ENCODE measurements around the gene TALDO1. TPM values are rescaled to one million over a fixed set of nuclear protein-coding genes. Genes with fewer than 3 reads are reported as not detected.
A peak's percentile ranks its signal among the peaks of the same experiment; 100 is the strongest.
"Not testable (repeated sequence)": the region's sequence is repeated elsewhere in the genome, so short reads cannot be mapped to it uniquely, and the experiment has no call there.

The TALDO1 gene
- total and polyA plus RNA-seq, 3 experiments from 2014 or later: 184 to 246 (median 245) TPM

DNA sequence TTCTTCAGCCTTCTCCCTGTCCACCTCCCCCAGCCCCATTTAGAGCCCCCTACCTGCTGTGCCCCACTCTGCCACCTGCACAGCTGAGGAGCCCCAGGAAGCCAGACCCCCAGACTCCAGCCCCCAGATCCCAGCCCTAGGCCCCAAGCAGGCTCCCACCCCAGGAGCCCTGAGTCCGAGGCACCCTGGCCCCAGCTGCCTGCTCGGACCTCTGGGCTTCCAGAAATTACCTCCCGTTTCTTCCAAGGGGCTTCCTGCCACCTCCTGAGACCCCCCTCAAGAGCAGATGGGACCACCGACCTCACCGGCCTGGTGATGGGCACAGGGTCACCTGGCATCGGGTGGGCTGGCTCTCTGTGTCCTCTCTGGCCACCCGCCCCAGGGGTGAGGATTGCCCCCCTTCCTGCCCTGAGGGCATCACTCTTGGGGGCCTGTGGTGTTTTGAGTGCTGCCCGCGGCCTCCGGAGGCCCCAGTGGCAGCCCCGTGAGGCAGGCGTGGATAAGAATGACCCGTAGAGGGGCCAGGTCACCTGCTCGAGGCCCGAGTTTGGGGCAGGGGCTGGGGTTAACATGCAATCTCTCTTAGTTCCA lies 18.3 kb upstream of the TALDO1 start:
- Mint-ChIP-seq H3K4me3 (no peak overlapping the region), H3K4me1 (peaks cover 0 to 10% (median 0%) of the 10 kb centered on the region in 3 donors), H3K27me3 (no peaks in the 10 kb centered on the region), H3K36me3 (no peaks in the 10 kb centered on the region), H3K9me3 (no peaks in the 10 kb centered on the region), H3K27ac (no peak overlapping the region)
- H3K36me3 ChIP-seq (ENCODE audit: insufficient read depth, low read length): no peaks in the 10 kb centered on the region
- no peak overlapping the region for H3K27ac ChIP-seq (ENCODE audit: low read depth, low read length)
- H3K9me3 ChIP-seq (ENCODE audit: low read length): no peaks in the 10 kb centered on the region
- H3K27me3 ChIP-seq (ENCODE audit: insufficient read depth, low read length, poor library complexity, severe bottlenecking): no peaks in the 10 kb centered on the region
- H3K4me1 ChIP-seq (ENCODE audit: insufficient read depth, low read length): peaks cover 16% of the 10 kb centered on the region
- H3K4me3 ChIP-seq (ENCODE audit: low read length): no peak overlapping the region
- ChIA-PET POLR2A (no interaction called here), CTCF (interaction anchor here (1.5 to 2.7 kb wide), 3 partner anchors 9 to 62 kb away, joined by 4 to 9 read pairs (median 4); no protein-coding TSS in a partner anchor)
- DNase-seq: no peak

DNA sequence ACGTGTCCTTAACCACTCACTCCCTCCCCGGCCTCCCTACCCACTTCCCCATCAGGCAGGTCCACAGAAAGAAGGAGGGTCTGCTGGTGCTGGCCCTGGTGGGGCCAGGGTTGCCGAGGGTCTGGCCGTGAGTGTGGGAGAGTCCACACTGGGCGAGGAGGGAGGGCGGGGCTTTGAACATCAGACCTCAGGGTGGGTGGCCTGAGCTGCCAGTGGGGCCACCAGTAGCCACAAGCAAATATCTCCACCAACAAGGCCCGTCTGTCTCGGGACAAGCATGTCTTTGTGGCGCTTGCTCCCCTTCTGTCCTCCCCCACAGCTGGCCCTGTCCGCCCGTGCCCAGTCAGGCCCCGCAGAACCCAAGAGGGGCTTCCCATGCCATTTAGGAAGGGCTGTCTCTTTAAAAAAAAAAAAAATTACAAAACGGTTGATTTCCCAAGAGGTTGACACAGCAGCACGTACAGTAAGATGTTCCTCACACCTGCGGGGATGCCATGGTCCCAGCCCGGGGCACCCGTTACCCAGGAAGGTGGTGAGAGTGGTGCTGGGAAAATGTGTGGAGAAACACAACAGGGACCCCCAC lies 17.7 kb upstream of the TALDO1 start:
- Histone ChIP-seq H3K27me3 (ENCODE audit: insufficient read depth, low read length, poor library complexity, severe bottlenecking) (no peaks in the 10 kb centered on the region), H3K36me3 (ENCODE audit: insufficient read depth, low read length) (no peaks in the 10 kb centered on the region), H3K4me1 (ENCODE audit: insufficient read depth, low read length) (peaks cover 16% of the 10 kb centered on the region), H3K9me3 (ENCODE audit: low read length) (no peaks in the 10 kb centered on the region), H3K4me3 (ENCODE audit: low read length) (no peak overlapping the region), H3K27ac (ENCODE audit: low read depth, low read length) (no peak overlapping the region)
- no peaks in the 10 kb centered on the region for H3K9me3 Mint-ChIP-seq
- no peak for DNase-seq
- peak overlapping the region in 1 of 7 donors; percentile 37 for H3K4me3 Mint-ChIP-seq
- no peak overlapping the region for H3K27ac Mint-ChIP-seq
- no peaks in the 10 kb centered on the region for H3K36me3 Mint-ChIP-seq
- H3K4me1 Mint-ChIP-seq: peaks cover 0 to 10% (median 0%) of the 10 kb centered on the region in 3 donors
- H3K27me3 Mint-ChIP-seq: no peaks in the 10 kb centered on the region
- POLR2A ChIA-PET: no interaction called here
- CTCF ChIA-PET: interaction anchor here (2.7 kb wide), 1 partner anchor 9 kb away, joined by 9 read pairs; no protein-coding TSS in a partner anchor

DNA sequence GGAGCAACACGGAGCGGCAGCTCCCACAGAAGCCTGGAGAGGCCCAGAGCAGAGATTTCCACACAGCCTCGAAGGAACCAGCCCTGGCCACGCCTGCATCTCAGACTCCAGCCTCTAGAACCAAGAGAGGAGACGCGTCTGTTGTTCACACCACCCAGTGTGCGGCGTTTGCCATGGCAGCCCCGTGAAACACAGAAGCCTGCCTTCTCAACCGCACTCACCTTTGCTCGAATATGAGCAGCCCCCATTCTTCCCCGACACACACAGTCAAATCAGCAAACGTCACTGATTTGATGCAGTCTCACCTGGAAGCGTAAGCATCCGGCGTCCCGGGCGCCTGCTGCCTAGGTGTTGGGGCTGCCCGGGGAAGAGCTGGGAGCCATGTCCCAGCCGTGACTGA lies 14.2 kb upstream of the TALDO1 start:
- DNase-seq: no peak
- Mint-ChIP-seq H3K27ac (peak overlapping the region in 1 of 8 donors; percentile 38), H3K27me3 (peaks cover 0 to 3% of the 10 kb centered on the region in 2 donors), H3K9me3 (no peaks in the 10 kb centered on the region), H3K36me3 (no peaks in the 10 kb centered on the region), H3K4me3 (no peak overlapping the region), H3K4me1 (peaks cover 10 to 13% (median 12%) of the 10 kb centered on the region in 3 donors)
- ChIA-PET CTCF (no interaction called here), POLR2A (no interaction called here)
- Histone ChIP-seq H3K27me3 (ENCODE audit: insufficient read depth, low read length, poor library complexity, severe bottlenecking) (no peaks in the 10 kb centered on the region), H3K4me1 (ENCODE audit: insufficient read depth, low read length) (peaks cover 11% of the 10 kb centered on the region), H3K27ac (ENCODE audit: low read depth, low read length) (no peak overlapping the region), H3K36me3 (ENCODE audit: insufficient read depth, low read length) (no peaks in the 10 kb centered on the region), H3K9me3 (ENCODE audit: low read length) (no peaks in the 10 kb centered on the region), H3K4me3 (ENCODE audit: low read length) (no peak overlapping the region)

DNA sequence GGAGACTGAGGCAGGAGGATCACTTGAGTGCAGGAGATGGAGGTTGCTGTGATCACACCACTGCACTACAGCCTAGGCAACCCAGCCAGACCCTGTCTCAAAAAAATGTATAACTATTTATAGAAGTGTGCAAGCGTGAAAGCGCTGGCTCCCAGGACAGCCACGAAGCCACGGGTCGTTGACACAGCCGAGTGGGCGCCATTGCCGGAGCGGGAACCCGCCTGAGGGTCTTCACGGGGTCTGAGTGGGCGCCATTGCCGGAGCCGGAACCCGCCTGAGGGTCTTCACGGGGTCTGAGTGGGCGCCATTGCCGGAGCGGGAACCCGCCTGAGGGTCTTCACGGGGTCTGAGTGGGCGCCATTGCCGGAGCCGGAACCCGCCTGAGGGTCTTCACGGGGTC lies 12.7 kb upstream of the TALDO1 start:
- H3K27me3 Mint-ChIP-seq; H3K4me3 Mint-ChIP-seq; CTCF ChIA-PET; H3K9me3 ChIP-seq (ENCODE audit: low read length); POLR2A ChIA-PET; H3K4me3 ChIP-seq (ENCODE audit: low read length); H3K36me3 ChIP-seq (ENCODE audit: insufficient read depth, low read length); H3K36me3 Mint-ChIP-seq; DNase-seq; H3K27me3 ChIP-seq (ENCODE audit: insufficient read depth, low read length, poor library complexity, severe bottlenecking); H3K27ac ChIP-seq (ENCODE audit: low read depth, low read length); H3K9me3 Mint-ChIP-seq: not testable (repeated sequence)
- Mint-ChIP-seq H3K4me1 (peaks cover 10 to 14% (median 12%) of the 10 kb centered on the region in 3 donors), H3K27ac (peak overlapping the region in 1 of 8 donors; percentile 19)
- peaks cover 12% of the 10 kb centered on the region for H3K4me1 ChIP-seq (ENCODE audit: insufficient read depth, low read length)

DNA sequence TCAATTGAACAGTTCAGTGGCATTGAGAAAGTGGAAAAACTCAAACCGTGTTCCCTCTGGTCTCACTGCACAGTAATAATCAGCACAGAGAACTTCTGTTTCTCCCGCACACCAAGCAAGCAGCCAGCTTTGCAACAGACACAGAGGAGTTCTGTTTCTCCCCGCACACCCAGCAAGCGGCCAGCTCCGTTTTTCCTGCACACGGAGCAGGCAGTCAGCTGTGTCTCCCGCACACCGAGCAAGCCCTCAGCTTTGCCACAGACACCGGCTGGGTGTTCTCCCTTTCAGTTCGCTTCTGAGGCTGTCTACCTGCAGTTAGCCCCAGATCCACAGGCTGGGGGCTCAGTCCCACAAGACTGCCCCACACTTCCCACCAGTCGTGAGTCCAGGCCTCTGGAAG lies 9.9 kb upstream of the TALDO1 start:
- CTCF ChIA-PET: interaction anchor here (1.5 to 2.5 kb wide), 3 partner anchors 8 to 11 kb away, joined by 3 to 9 read pairs (median 9); partner anchors contain the start of gene TALDO1
- Mint-ChIP-seq H3K36me3 (no peaks in the 10 kb centered on the region), H3K27ac (peak overlapping the region in 1 of 8 donors; percentile 29), H3K4me3 (peak overlapping the region in 3 of 7 donors; percentile 12 to 58 (median 15)), H3K4me1 (peaks cover 10 to 14% (median 12%) of the 10 kb centered on the region in 3 donors), H3K27me3 (peaks cover 5 to 6% of the 10 kb centered on the region in 2 donors), H3K9me3 (no peaks in the 10 kb centered on the region)
- Histone ChIP-seq H3K4me3 (ENCODE audit: low read length) (peak overlapping the region; percentile 2), H3K27ac (ENCODE audit: low read depth, low read length) (no peak overlapping the region), H3K9me3 (ENCODE audit: low read length) (no peaks in the 10 kb centered on the region), H3K27me3 (ENCODE audit: insufficient read depth, low read length, poor library complexity, severe bottlenecking) (no peaks in the 10 kb centered on the region), H3K36me3 (ENCODE audit: insufficient read depth, low read length) (no peaks in the 10 kb centered on the region), H3K4me1 (ENCODE audit: insufficient read depth, low read length) (peaks cover 12% of the 10 kb centered on the region)
- DNase-seq: no peak
- POLR2A ChIA-PET: interaction anchor here (0.6 kb wide), 1 partner anchor 53 kb away, joined by 14 read pairs; no protein-coding TSS in a partner anchor

DNA sequence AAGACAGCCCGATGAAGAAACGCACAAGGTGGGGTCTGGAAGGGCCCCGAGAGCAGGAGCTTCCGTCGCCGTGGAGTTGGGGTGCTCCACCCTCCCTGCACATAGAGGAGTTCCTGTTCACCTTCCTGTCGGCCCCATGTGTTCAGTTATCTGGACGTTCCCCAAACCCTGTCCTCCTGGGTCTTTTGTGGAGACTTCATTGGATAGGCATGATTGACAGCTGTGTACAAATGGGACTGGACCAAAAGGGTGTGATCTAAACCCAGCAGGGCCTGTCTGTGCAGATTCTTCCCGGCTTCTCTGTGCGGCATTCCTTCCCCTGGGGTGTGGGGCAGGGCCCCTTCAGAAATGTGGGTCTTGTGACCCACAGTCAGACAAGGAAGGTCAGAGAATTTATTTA lies 9.4 kb upstream of the TALDO1 start:
- peak overlapping the region in 3 of 7 donors; percentile 15 to 58 (median 52) for H3K4me3 Mint-ChIP-seq
- not testable (repeated sequence) for H3K36me3 ChIP-seq (ENCODE audit: insufficient read depth, low read length); H3K9me3 ChIP-seq (ENCODE audit: low read length); H3K27me3 Mint-ChIP-seq; H3K36me3 Mint-ChIP-seq; H3K27me3 ChIP-seq (ENCODE audit: insufficient read depth, low read length, poor library complexity, severe bottlenecking); DNase-seq; H3K9me3 Mint-ChIP-seq; H3K27ac ChIP-seq (ENCODE audit: low read depth, low read length); H3K27ac Mint-ChIP-seq
- ChIA-PET POLR2A (interaction anchor here (0.6 kb wide), 1 partner anchor 53 kb away, joined by 14 read pairs; no protein-coding TSS in a partner anchor), CTCF (interaction anchor here (1.9 to 2.5 kb wide), 2 partner anchors 8 to 10 kb away, joined by 9 read pairs; partner anchors contain the start of gene TALDO1)
- Histone ChIP-seq H3K4me1 (ENCODE audit: insufficient read depth, low read length) (peaks cover 12% of the 10 kb centered on the region), H3K4me3 (ENCODE audit: low read length) (peak overlapping the region; percentile 2)
- peaks cover 10 to 14% (median 12%) of the 10 kb centered on the region in 3 donors for H3K4me1 Mint-ChIP-seq

DNA sequence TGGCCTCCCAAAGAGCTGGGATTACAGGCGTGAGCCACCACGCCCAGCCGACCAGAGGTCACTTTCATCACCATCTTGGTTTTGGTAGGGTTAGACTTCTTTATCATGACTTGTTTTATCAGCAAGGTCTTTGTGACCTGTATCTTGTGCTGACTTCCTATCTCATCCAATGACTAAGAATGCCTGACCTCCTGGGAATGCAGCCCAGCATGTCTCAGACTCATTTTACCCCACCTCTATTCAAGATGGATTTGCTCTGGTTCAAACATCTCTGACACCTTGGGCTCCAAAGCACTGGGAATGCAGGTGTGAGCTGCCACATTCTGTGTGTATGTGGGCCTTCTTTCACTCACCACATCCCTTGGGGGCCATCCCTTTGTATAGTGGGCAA lies 5.1 kb upstream of the TALDO1 start:
- no peaks in the 10 kb centered on the region for H3K36me3 ChIP-seq (ENCODE audit: insufficient read depth, low read length)
- no peak for DNase-seq
- CTCF ChIA-PET: no interaction called here
- peaks cover 10% of the 10 kb centered on the region for H3K4me1 ChIP-seq (ENCODE audit: insufficient read depth, low read length)
- Mint-ChIP-seq H3K36me3 (no peaks in the 10 kb centered on the region), H3K4me1 (peaks cover 12 to 15% (median 15%) of the 10 kb centered on the region in 3 donors), H3K27ac (no peak overlapping the region), H3K9me3 (no peaks in the 10 kb centered on the region), H3K4me3 (no peak overlapping the region), H3K27me3 (peaks cover 2 to 6% of the 10 kb centered on the region in 2 donors)
- H3K4me3 ChIP-seq (ENCODE audit: low read length): no peak overlapping the region
- POLR2A ChIA-PET: interaction anchor here (0.8 kb wide), 1 partner anchor 63 kb away, joined by 4 read pairs; the partner anchor contains the start of gene PIDD1
- no peaks in the 10 kb centered on the region for H3K9me3 ChIP-seq (ENCODE audit: low read length)
- no peak overlapping the region for H3K27ac ChIP-seq (ENCODE audit: low read depth, low read length)
- H3K27me3 ChIP-seq (ENCODE audit: insufficient read depth, low read length, poor library complexity, severe bottlenecking): no peaks in the 10 kb centered on the region

DNA sequence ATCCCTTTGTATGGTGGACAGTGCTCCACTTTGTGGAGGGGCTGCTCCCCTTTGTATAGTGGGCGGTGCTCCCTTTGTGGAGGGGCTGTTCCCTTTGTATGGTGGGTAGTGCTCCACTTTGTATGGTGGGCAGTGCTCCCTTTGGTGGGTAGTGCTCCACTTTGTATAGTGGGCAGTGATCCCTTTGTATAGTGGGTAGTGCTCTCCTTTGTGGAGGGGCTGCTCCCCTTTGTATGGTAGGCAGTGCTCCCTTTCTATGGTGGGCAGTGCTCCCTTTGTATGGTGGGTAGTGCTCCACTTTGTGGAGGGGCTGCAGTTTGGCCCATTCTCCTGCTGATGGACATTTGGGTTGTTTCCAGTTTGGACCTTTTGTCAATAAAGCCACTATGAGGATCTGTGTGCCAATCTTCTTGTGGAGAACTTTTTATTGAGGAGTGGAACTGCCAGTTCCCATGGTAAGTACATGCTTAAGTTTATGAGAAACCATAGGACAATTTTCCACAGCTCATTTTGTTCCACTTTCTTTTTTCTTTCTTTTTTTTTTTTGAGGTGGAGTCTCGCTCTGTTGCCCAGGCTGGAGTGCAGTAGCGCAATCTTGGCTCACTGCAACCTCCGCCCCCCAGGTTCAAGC lies 4.6 kb upstream of the TALDO1 start:
- ChIA-PET CTCF (no interaction called here), POLR2A (interaction anchor here (0.8 kb wide), 1 partner anchor 186 kb away, joined by 4 read pairs; no protein-coding TSS in a partner anchor)
- no peaks in the 10 kb centered on the region for H3K27me3 ChIP-seq (ENCODE audit: insufficient read depth, low read length, poor library complexity, severe bottlenecking)
- H3K36me3 Mint-ChIP-seq: no peaks in the 10 kb centered on the region
- DNase-seq: no peak
- H3K4me3 Mint-ChIP-seq: no peak overlapping the region
- H3K27me3 Mint-ChIP-seq: peaks cover 2 to 6% of the 10 kb centered on the region in 2 donors
- peaks cover 7 to 9% (median 9%) of the 10 kb centered on the region in 3 donors for H3K4me1 Mint-ChIP-seq
- peaks cover 5% of the 10 kb centered on the region for H3K4me1 ChIP-seq (ENCODE audit: insufficient read depth, low read length)
- no peak overlapping the region for H3K27ac ChIP-seq (ENCODE audit: low read depth, low read length)
- H3K9me3 Mint-ChIP-seq: no peaks in the 10 kb centered on the region
- no peak overlapping the region for H3K4me3 ChIP-seq (ENCODE audit: low read length)
- no peaks in the 10 kb centered on the region for H3K9me3 ChIP-seq (ENCODE audit: low read length)
- no peaks in the 10 kb centered on the region for H3K36me3 ChIP-seq (ENCODE audit: insufficient read depth, low read length)
- H3K27ac Mint-ChIP-seq: no peak overlapping the region
